HepG2 (cell line): ENCODE results near the gene CPS1. TPM values are rescaled to one million over a fixed set of nuclear protein-coding genes. Genes with fewer than 3 reads are reported as not detected.

Experiments used
- ATF1 ChIP-seq: IDR thresholded peaks from 2 replicates; pipeline ENCODE4 v1.6.1; 2016; ENCODE audit warnings: mild to moderate bottlenecking, control low read depth
- GRHL1 ChIP-seq: sonication (generic); formaldehyde crosslinking; conservative IDR thresholded peaks from 2 replicates; pipeline ENCODE4 v1.8.0; 2022; ENCODE audit warnings: missing genetic modification reagents
- HNF4G ChIP-seq, 2 experiments: sonication (generic) in 1 of 2; formaldehyde crosslinking in 1 of 2; IDR thresholded peaks; 2 replicates each; pipeline versions ENCODE4 v1.4.0 to v1.6.1; 2011 to 2020; ENCODE audit warnings: borderline replicate concordance in 2 of 2, low read depth in 2 of 2, mild to moderate bottlenecking in 2 of 2, low read length in 1 of 2, missing genetic modification reagents in 1 of 2, moderate library complexity in 1 of 2
- JDP2 ChIP-seq: sonication (generic); formaldehyde crosslinking; IDR thresholded peaks from 2 replicates; pipeline ENCODE4 v1.8.1; 2022; ENCODE audit warnings: missing genetic modification reagents, borderline replicate concordance
- KAT8 ChIP-seq: IDR thresholded peaks from 2 replicates; pipeline ENCODE4 v1.6.1; 2016; ENCODE audit warnings: missing genetic modification reagents, missing compliant biosample characterization
- NFIC ChIP-seq: IDR thresholded peaks from 2 replicates; pipeline ENCODE4 v1.6.1; 2012; ENCODE audit warnings: mild to moderate bottlenecking, low read length, inconsistent platforms
- NR2F2 ChIP-seq: IDR thresholded peaks from 2 replicates; pipeline ENCODE4 v1.6.1; 2012; ENCODE audit warnings: low read depth, inconsistent platforms, borderline replicate concordance
- PCBP1 ChIP-seq: fragments of 200-400 bp; formaldehyde crosslinking; IDR thresholded peaks from 2 replicates; pipeline ENCODE4 v1.6.1; 2017; ENCODE audit warnings: mild to moderate bottlenecking, low read depth, low read length, borderline replicate concordance
- SIX4 ChIP-seq: sonication (generic); formaldehyde crosslinking; IDR thresholded peaks from 2 replicates; pipeline ENCODE4 v1.4.0; 2020; ENCODE audit warnings: missing genetic modification reagents
- SP140L ChIP-seq: sonication (generic); formaldehyde crosslinking; IDR thresholded peaks from 2 replicates; pipeline ENCODE4 v1.4.0; 2020; ENCODE audit warnings: missing genetic modification reagents, borderline replicate concordance
- ZBED4 ChIP-seq: sonication (generic); formaldehyde crosslinking; IDR thresholded peaks from 2 replicates; pipeline ENCODE4 v1.4.0; 2020; ENCODE audit warnings: missing genetic modification reagents, borderline replicate concordance
- ZFP36L1 ChIP-seq: sonication (generic); formaldehyde crosslinking; IDR thresholded peaks from 2 replicates; pipeline ENCODE4 v1.8.0; 2022; ENCODE audit warnings: mild to moderate bottlenecking, missing genetic modification reagents, moderate library complexity
- ZNF33A ChIP-seq: sonication (generic); formaldehyde crosslinking; IDR thresholded peaks from 2 replicates; pipeline ENCODE4 v1.5.1; 2020; ENCODE audit warnings: missing genetic modification reagents, mild to moderate bottlenecking, moderate library complexity, borderline replicate concordance
- ZNF33B ChIP-seq: sonication (generic); formaldehyde crosslinking; IDR thresholded peaks from 2 replicates; pipeline ENCODE4 v1.5.1; 2020; ENCODE audit warnings: mild to moderate bottlenecking, missing genetic modification reagents
- ZNF879 ChIP-seq: sonication (generic); formaldehyde crosslinking; IDR thresholded peaks from 2 replicates; pipeline ENCODE4 v1.8.1; 2023; ENCODE audit warnings: missing genetic modification reagents
- polyA plus RNA-seq, 8 experiments: library from polyadenylated mRNA; depleted of rRNA in 3 of 8; stranded (reverse) in 7 of 8; unstranded in 1 of 8; fragments of >200 nt; fragmentation: Illumina TruSeq in 4 of 8; extraction: Trizol in 4 of 8; gene quantifications; 2 replicates each; pipeline versions ENCODE4 v1.2.1 to v1.2.3, GENCODE V29; 2011 to 2016; ENCODE audit warnings: low read depth in 4 of 8, missing spikeins in 1 of 8, mixed read lengths in 1 of 8; ENCODE audit not compliant: insufficient read depth in 1 of 8
- total RNA-seq, 5 experiments: library from RNA; depleted of rRNA; stranded (reverse); fragments of >200 nt; fragmentation: Illumina TruSeq; extraction: Trizol; gene quantifications; 2 replicates each; pipeline ENCODE4 v1.2.3, GENCODE V29; 2016; ENCODE audit warnings: low read depth in 1 of 5
- TF ChIP-seq, protein P1 (sequence below): sonication (generic); formaldehyde crosslinking; IDR thresholded peaks from 2 replicates; pipeline ENCODE4 v1.4.0; 2020; ENCODE audit warnings: missing genetic modification reagents, low read depth, mild to moderate bottlenecking, borderline replicate concordance
- TF ChIP-seq, protein P2 (sequence below): sonication (generic); formaldehyde crosslinking; IDR thresholded peaks from 2 replicates; pipeline ENCODE4 v1.4.0; 2020; ENCODE audit warnings: missing genetic modification reagents, borderline replicate concordance

The CPS1 gene
- total and polyA plus RNA-seq, 2 of the 13 experiments (the other 11 are each of a cell fraction or from before 2014, with no cell fraction given): 24.4 to 51.7 TPM

DNA sequence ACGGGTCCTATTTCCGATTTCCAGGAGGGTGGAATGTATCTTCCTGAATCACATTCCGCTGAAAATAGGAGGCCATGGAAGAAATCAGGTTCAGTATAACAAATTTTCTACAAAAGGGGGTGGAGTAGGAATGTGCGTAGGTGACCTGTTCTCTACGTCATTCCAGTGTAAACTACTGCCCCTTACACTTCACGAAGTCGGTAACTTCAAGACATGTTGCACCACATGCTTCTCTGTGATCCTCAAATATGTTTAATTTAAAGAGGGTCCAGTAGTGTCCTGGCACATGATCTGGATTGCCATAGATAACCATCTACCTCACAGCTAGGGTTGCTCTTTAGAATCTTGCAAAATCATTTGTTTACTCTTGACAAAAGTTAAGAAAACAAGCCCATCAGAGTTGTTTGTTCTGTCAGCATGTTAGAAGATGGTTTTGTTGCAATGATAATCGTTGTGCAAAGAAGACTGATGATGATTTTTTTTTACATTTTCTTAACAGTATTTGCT is 7.5 kb upstream of the CPS1 start (continued):
- TF ChIP-seq, protein P1, sequence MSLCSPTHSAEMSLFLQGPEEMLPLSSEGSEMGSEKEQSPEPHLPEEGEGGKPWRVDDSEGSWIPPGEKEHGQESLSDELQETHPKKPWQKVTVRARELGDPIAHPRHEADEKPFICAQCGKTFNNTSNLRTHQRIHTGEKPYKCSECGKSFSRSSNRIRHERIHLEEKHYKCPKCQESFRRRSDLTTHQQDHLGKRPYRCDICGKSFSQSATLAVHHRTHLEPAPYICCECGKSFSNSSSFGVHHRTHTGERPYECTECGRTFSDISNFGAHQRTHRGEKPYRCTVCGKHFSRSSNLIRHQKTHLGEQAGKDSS: no peak
- TF ChIP-seq SP140L (CRISPR knock-in tag) (peak; percentile 98), ZNF33A (no peak; the same call in 1 of the 2 replicates), ZBED4 (CRISPR knock-in tag) (peak; percentile 37; the same call in 1 of the 2 replicates), GRHL1 (CRISPR knock-in tag) (no peak), PCBP1 (no peak), ZFP36L1 (CRISPR knock-in tag) (peak; percentile 70; the same call in 1 of the 2 replicates), NFIC (peak; percentile 98), ZNF33B (CRISPR knock-in tag) (peak; percentile 85; the same call in 1 of the 2 replicates), NR2F2 (peak; percentile 93), HNF4G (IDR thresholded peaks at IDR 0.05; ENCODE audit: borderline replicate concordance, low read depth, low read length) (peak; percentile 74), HNF4G (CRISPR knock-in tag; IDR thresholded peaks at IDR 0.05; ENCODE audit: borderline replicate concordance, low read depth) (no peak), KAT8 (CRISPR knock-in tag) (peak; percentile 69; the same call in 1 of the 2 replicates), ZNF879 (CRISPR knock-in tag) (0 out of 2 replicates have a peak, but pooled peaks have one; percentile 22), SIX4 (CRISPR knock-in tag) (peak; percentile 84), JDP2 (CRISPR knock-in tag) (no peak; the same call in 1 of the 2 replicates), ATF1 (CRISPR knock-in tag) (peak; percentile 91)
- TF ChIP-seq, protein P2, sequence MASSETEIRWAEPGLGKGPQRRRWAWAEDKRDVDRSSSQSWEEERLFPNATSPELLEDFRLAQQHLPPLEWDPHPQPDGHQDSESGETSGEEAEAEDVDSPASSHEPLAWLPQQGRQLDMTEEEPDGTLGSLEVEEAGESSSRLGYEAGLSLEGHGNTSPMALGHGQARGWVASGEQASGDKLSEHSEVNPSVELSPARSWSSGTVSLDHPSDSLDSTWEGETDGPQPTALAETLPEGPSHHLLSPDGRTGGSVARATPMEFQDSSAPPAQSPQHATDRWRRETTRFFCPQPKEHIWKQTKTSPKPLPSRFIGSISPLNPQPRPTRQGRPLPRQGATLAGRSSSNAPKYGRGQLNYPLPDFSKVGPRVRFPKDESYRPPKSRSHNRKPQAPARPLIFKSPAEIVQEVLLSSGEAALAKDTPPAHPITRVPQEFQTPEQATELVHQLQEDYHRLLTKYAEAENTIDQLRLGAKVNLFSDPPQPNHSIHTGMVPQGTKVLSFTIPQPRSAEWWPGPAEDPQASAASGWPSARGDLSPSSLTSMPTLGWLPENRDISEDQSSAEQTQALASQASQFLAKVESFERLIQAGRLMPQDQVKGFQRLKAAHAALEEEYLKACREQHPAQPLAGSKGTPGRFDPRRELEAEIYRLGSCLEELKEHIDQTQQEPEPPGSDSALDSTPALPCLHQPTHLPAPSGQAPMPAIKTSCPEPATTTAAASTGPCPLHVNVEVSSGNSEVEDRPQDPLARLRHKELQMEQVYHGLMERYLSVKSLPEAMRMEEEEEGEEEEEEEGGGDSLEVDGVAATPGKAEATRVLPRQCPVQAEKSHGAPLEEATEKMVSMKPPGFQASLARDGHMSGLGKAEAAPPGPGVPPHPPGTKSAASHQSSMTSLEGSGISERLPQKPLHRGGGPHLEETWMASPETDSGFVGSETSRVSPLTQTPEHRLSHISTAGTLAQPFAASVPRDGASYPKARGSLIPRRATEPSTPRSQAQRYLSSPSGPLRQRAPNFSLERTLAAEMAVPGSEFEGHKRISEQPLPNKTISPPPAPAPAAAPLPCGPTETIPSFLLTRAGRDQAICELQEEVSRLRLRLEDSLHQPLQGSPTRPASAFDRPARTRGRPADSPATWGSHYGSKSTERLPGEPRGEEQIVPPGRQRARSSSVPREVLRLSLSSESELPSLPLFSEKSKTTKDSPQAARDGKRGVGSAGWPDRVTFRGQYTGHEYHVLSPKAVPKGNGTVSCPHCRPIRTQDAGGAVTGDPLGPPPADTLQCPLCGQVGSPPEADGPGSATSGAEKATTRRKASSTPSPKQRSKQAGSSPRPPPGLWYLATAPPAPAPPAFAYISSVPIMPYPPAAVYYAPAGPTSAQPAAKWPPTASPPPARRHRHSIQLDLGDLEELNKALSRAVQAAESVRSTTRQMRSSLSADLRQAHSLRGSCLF: no peak
